Activated CD4-positive, CD25-positive, alpha-beta regulatory T cell (primary cell): ENCODE data around the gene CRISPLD2.

Source experiments
- DNase-seq, 4 experiments: peaks; one replicate each; lab custom pipeline; 2025; lab: John Stamatoyannopoulos, UW

The CRISPLD2 gene

DNA sequence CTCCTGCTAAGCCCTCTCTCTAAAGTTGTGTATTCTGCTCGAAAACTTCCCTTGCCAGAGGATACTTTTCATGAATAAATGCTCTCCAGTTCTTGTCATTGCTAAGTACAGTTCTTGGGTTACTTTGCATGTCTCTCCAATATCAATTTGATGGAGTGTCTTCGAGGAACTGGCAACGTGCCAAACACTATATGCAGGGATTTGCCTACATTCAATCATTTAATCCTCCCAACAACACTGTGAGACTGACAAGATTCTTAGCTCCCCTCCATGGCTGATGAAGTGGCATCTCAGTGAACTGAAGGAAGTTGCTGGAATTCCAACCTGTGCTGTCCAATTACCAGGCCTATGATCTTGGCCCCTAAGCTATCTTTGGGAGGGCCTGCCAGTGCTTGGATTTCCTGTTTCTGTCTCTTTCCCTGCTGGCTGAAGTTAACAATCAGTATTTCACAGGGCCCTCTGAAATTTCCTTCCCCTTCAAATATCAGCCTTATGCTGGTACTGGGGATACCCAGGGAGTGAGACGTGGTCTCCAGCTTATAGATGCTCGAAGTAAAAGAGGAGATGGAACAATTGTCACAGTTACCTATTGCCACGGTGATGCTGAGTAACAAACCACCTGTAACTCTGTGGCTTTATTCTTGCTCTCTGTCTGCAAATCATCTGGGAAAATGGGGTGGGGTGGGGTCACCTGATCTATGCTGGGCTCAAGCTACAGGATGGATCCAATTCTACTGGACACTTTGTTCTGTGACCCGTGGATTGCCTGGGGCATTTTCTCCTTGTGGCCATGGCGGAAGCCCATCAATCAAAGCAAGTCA lies 19.4 kb upstream of the CRISPLD2 start:
- DNase-seq: no peak

DNA sequence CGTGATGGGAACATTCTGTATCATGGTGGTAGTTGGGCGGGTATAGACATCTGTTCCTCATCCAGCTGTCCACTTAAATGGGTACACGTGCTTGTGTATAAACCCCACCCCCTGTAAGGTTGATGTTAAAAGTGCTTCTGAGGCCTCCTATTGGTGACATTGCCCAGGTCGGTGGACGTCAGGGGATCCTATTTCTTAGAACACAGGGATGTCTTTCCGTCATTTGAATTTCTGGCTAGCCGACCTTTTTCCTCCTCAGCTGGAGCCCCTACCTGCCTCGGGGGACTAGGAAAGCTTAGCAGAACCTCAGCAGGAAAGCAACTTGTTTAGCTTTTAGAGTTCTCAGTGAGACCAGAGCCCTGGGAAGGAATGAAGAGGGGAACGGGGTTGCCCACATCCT lies 16.6 kb upstream of the CRISPLD2 start:
- DNase-seq: no peak

DNA sequence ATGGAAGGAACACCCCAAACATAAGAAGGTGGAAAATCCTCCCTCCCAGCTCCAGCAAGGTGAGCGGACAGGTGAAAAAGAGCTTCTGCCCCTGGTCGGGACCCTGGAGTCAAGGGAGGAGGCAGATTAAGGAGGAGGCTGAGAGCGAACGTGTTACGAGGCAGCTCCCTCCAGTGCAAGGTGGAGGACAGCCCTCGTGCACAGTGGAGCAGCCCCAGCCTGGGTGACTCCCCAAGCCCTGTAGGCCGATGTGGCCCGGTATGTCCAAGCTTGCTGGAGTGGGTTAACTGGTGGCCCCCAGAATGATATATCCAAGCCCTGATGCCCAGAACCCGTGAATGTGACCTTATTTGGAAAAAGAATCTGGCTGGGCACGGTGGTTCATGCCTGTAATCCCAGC lies 15.5 kb upstream of the CRISPLD2 start:
- DNase-seq: no peak

DNA sequence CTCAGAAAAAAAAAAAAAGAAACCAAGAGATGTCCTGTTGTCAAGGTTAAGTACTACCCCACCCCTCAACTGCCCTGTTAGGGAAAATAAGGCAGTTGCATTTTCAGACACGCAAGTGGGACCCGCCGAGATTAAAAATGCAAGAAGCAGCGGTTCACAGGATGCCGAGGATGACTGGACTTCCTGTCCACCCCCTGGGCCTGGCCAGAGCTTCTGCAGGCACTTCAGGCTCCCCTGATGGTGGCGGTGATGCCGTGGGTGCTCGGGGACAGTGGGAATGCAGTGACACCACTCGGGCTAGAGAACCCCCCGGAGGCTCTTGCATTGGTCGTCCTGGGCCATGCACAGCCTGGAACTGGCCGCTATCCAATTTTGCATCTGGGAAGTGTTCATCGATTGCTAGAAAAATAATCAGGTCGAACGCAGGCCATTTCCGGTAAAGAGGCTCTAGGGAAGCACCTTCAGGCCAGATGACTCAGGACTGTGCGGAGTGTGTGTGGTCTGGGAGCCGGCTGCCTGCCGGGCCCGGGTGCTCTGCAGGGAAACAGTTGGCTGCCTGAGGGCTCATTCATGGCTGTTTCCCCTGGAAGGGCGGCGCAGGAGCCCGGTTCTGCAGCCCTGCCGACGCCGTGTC lies 13.4 kb upstream of the CRISPLD2 start:
- DNase-seq: no peak

- no peak for DNase-seq
These were observed 12.9 kb upstream of the CRISPLD2 start for GRCh38 chr16:84806890-84807258.

GRCh38 chr16:84807776-84808175 lies 12.0 kb upstream of the CRISPLD2 start:
- DNase-seq: no peak

DNA sequence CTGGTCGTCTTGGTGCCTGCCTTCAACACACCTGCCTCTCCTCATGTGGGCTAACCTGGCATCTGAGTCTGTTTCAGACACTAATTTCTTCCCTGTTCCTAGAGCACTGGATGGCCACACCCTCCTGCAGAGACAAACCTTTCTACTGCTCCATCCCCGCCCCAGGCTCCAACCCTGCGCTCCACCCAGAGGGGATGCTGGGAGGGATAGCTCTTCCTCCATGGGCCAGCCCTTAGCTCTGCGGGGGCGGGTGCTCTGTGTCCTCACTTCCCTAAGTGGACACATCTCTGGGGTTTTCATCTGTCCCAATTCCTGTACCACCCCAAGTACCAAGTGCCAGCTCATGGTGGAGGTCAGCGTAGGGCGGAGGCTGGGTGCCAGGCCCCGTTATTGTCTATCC lies 11.0 kb upstream of the CRISPLD2 start:
- DNase-seq: no peak

DNA sequence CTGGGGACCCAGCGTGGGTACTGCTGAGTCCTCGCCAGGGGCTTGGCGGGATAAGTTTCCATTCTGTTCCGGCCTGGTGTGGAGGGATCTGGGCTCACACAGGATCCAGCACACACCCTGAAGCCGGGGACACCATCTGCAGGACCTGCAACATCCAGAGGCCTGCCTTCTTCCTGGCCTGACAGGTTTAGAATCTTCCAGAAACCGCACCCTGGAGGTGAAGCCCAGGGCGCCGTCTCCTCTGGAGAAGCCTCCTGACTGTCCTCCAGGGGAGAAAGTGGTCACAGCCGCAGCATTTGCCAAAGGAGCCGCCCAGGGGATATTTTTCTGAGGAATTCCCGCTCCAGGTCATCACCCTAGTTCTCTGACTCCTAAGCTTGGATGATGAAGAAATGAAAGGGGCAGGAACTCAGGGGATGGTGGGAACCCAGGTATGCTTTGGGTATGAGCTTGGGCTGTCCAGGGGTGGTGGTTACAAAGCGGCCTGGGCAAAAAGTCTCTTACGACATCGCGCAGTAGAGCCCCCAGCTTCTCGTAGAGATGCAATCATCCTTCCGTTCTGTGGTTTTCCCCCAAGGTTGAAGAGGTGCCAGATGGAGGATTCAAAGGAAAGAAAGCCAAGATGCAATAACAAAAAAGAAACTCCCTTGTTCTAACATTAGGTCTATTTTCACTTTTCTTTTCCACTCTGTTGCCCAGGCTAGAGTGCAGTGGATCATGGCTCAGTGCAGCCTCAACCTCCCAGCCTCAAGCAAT lies 9.1 kb upstream of the CRISPLD2 start:
- DNase-seq: no peak

DNA sequence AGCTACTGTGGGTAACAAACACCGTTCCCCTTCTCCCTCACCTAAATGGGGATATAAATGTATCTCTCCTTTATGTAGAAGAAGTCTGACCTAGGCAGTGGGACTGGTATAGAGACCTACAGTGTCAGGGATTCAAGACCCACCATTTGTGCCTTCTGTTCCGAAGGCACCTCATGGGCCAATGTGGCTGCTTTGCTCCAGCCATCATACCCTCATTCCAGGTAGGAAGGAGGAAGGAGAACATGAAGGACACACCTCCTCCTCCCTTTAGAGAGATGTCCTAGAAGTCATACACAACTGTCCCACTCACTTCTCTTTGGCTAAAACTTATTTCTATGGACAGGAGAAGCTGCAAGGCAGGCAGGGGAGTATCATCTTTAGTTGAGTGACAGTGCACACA lies 8.3 kb upstream of the CRISPLD2 start:
- DNase-seq: no peak

GRCh38 chr16:84813141-84813934 lies 6.4 kb upstream of the CRISPLD2 start:
- DNase-seq: no peak

- DNase-seq: no peak
These were observed 4.3 kb upstream of the CRISPLD2 start for GRCh38 chr16:84815462-84815861.

DNA sequence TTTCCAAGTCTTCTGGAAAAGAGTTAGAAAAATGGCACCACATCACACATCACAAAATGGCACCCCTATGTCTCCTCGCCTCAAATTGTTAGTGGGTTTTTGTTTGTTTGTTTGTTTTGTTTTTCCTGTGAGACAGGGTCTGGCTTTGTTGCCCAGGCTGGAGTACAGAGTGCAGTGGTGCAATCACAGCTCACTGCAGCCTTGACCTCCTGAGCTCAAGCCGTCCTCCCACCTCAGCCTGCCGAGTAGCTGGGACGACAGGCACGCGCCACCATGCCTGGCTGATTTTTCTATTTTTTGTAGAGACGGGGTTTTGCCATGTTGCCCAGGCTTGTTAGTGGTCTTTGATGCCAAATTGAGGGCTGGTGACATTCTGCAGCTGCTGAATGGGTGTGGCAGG lies 3.8 kb upstream of the CRISPLD2 start:
- no peak for DNase-seq

DNA sequence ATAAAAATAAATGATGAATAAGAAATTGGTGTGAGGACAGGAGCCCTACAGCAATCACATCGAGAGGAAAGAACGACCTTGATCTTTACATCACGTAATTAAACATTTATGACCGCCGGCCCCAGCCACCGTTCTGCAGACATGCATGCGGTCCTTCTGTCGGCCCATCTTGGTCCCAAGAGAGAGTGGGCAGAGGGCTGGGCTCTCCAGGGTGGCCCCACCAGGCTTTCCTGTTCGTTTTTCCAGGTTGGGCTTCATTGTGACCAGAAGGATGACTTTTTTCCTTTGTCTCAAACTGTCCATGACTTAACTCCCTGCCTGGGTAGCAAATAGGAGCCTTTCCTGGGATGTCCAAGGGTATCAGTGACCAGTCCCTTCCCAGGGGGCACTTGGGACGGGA lies 3.3 kb upstream of the CRISPLD2 start:
- DNase-seq: no peak

GRCh38 chr16:84817206-84817605 lies 2.6 kb upstream of the CRISPLD2 start:
- DNase-seq: no peak

- DNase-seq: no peak
These were observed 2.2 kb upstream of the CRISPLD2 start for GRCh38 chr16:84817613-84818012.

GRCh38 chr16:84818133-84818532 lies 1.7 kb upstream of the CRISPLD2 start:
- DNase-seq: no peak

DNA sequence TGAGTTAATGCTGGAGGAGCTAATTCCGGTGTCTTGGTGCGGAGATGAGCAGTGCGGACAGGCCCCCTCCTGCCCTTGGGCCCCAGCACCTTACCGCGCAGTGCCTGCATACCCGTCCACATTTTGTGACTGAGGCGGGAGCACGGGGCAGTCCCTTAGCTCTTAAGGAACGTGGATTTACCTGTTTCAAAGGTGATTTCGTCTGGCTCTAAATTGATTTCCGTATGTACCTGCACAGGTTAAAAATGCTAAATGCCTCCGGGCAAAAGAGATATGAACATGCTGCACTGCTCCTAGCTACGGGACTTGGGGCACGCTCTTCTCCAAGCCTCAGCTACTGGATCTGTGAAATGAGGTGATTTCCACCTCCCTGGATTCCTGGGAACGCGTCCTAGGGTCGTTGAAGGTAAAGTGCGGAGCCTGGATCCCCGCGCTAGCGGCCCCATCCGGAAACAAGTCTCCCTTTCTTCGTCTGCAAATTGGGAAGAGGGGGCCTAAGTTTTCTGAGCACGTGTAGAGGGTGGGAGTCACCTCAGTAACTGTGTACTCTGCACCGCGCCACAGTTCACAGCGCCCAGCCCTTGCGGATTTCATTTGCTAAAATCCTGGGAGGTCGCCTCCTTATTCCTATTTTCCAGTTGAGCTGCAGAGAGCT lies 669 bp upstream of the CRISPLD2 start:
- no peak for DNase-seq

- DNase-seq: no peak
These were observed 510 bp downstream of the CRISPLD2 start for GRCh38 chr16:84820305-84820684.

DNA sequence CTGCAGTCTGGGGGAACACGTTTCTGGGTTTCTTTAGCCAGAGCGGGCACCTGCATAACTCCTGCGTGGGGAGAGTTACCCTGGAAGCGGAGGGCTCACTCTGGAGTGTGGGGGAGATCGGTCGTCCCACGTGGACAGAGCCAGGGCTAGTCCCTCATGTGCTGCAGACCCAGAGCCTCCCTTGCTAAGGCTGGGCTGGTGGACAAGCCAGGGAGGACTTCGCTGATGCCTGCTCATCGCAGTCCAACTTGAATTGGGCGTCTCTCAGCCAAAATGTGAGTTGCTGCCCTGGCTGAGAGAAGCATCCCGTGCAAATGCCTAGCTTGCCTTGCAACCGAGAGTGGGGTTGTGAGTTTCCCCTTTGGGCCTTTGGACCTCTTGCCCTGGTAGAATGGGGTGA lies 986 bp downstream of the CRISPLD2 start:
- no peak for DNase-seq

DNA sequence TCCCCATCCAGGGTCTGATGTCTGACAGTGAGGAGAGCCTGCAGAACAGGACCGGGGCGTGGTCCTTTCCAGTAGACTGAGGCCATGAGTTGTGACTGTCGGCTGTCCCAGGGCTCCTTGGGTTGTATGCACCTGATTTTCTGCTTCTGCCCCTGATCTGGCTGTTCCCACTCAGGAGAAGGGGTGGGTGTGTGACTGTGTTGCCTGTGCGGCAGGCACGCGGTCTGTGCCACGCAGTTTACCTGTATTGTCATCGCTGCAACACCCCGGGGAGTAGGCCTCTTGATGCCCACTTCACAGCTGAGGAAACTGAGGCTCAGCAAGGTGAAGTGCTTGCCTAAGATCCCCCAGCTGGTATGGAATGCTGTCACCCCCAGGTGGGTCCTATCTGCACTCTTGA lies 1.4 kb downstream of the CRISPLD2 start:
- no peak for DNase-seq

DNA sequence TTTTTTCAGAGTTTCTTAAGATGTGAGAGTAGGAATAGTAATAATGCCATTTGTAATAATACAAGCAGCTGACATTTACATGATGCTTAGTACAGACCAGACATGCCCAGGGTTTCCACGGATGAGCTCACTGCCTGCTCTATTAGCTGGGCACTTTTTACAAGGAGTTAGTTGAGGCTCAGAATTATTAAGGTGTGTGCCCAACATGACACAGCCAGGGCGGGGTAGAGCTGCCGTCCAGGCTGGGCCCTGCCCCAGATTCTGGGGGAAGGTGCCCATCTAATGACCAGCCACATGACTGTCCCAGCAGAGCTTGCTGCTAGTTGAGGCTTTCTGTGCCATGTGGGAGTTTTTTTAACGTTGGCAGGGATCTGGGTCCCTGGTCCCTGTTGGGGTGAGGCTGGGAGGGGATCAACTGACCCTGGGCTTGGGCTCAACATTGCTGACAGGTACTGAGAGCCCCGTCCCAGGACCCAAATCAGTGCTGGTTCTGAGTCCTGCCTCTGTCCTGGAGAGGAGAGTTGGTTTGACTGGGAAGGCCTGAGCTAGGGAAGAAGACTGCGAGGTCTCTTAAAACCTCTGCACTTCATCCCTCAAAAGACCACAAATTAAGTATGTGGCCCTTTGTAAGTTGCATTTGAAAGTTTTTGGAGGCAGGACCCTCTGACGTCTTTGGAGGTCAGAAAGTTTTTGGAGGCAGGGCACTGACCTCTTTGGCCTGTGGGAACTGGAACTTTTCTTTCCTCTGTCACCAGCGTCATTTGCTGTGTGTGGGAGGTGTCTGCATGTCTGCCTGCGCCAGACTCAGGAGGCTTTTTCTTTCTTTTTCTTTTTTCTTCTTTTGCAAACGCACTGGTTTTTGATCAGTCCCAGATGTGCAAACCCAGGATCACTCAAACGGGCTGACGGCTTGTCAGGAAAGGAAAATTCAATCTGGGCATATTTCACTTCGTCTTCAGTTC lies 2.2 kb downstream of the CRISPLD2 start:
- DNase-seq: no peak
